ENCODE results near the gene MARCHF2.

MARCHF2 gene

GRCh38 chr19:8412783-8413628 is at the start of gene MARCHF2:
Gene MARCHF2, plus strand, starts transcription at chr19:8413305. Its CDS starts 8,536 bp downstream, at chr19:8421841.
- TF ChIP-seq, protein P1, sequence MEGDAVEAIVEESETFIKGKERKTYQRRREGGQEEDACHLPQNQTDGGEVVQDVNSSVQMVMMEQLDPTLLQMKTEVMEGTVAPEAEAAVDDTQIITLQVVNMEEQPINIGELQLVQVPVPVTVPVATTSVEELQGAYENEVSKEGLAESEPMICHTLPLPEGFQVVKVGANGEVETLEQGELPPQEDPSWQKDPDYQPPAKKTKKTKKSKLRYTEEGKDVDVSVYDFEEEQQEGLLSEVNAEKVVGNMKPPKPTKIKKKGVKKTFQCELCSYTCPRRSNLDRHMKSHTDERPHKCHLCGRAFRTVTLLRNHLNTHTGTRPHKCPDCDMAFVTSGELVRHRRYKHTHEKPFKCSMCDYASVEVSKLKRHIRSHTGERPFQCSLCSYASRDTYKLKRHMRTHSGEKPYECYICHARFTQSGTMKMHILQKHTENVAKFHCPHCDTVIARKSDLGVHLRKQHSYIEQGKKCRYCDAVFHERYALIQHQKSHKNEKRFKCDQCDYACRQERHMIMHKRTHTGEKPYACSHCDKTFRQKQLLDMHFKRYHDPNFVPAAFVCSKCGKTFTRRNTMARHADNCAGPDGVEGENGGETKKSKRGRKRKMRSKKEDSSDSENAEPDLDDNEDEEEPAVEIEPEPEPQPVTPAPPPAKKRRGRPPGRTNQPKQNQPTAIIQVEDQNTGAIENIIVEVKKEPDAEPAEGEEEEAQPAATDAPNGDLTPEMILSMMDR (conservative IDR thresholded peaks at IDR 0.05; ENCODE audit: low read depth, low read length) = peak; percentile 45
- Histone ChIP-seq H3K4me2 (peak within 1 kb of the TSS; percentile 95), H3K79me2 (ENCODE audit: insufficient read depth, low read depth) (no peaks in the 10 kb centered on the region), H2AFZ (ENCODE audit: low read depth) (peak within 1 kb of the TSS; percentile 90), H3K27ac (no peak within 1 kb of the TSS), H3K36me3 (ENCODE audit: insufficient read depth) (no peaks in the 10 kb centered on the region), H3K9ac (peak within 1 kb of the TSS; percentile 46; the same call in 1 of the 2 replicates), H3K4me1 (ENCODE audit: low read depth, poor library complexity, severe bottlenecking) (peaks cover 6% of the 10 kb centered on the region), H3K27me3 (ENCODE audit: insufficient read depth, low read depth) (no peaks in the 10 kb centered on the region), H4K20me1 (ENCODE audit: insufficient read depth) (no peaks in the 10 kb centered on the region), H3K4me3 (IDR thresholded peaks at IDR 0.05; ENCODE audit: insufficient read depth, low read depth, low read length) (no peak within 1 kb of the TSS)

DNA sequence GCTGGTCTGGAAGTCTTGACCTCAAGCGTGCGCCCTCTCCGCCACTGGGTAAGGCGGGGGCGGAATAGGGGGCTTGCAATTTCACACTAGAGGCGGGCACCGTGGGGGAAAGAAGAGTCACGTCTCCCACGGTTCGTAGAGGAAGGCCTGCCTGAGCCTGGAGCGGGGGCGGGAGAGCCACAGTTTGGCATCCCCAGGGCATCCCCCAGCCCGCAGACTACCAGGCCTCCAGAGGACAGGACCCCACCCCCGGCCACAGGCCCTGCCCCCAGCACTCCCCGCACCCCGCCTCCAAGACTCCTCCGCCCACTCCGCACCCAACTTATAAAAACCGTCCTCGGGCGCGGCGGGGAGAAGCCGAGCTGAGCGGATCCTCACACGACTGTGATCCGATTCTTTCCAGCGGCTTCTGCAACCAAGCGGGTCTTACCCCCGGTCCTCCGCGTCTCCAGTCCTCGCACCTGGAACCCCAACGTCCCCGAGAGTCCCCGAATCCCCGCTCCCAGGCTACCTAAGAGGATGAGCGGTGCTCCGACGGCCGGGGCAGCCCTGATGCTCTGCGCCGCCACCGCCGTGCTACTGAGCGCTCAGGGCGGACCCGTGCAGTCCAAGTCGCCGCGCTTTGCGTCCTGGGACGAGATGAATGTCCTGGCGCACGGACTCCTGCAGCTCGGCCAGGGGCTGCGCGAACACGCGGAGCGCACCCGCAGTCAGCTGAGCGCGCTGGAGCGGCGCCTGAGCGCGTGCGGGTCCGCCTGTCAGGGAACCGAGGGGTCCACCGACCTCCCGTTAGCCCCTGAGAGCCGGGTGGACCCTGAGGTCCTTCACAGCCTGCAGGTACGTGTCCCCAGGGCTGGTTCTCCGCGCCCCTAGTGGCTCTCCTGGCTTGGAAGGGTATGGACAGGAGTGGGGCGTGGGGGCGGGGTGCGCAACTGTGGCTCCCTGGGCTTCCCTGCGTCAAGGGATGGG is 49.0 kb upstream of the MARCHF2 start, which contains the start of gene ANGPTL4:
Gene ANGPTL4, plus strand, starts transcription at position 353 of the 969 bp plus-strand sequence. Its CDS starts 167 bp downstream, at position 520.
- no peak within 1 kb of the TSS for H3K4me2 ChIP-seq

GRCh38 chr19:8366121-8366581 is 47.0 kb upstream of the MARCHF2 start:
- Histone ChIP-seq H3K27me3 (ENCODE audit: insufficient read depth, low read depth) (no peaks in the 10 kb centered on the region), H3K4me2 (no peak overlapping the region), H3K79me2 (ENCODE audit: insufficient read depth, low read depth) (no peaks in the 10 kb centered on the region), H4K20me1 (ENCODE audit: insufficient read depth) (no peaks in the 10 kb centered on the region), H3K4me3 (IDR thresholded peaks at IDR 0.05; ENCODE audit: insufficient read depth, low read depth, low read length) (no peak overlapping the region), H3K9ac (no peak overlapping the region), H3K27ac (no peak overlapping the region), H3K36me3 (ENCODE audit: insufficient read depth) (no peaks in the 10 kb centered on the region), H3K4me1 (ENCODE audit: low read depth, poor library complexity, severe bottlenecking) (peaks cover 7% of the 10 kb centered on the region), H2AFZ (ENCODE audit: low read depth) (no peak overlapping the region)
- TF ChIP-seq, protein P1 (conservative IDR thresholded peaks at IDR 0.05; ENCODE audit: low read depth, low read length) = no peak

More for the DNA sequence above, 49.0 kb upstream of the MARCHF2 start, which contains the start of gene ANGPTL4:
- Histone ChIP-seq H3K79me2 (ENCODE audit: insufficient read depth, low read depth) (no peaks in the 10 kb centered on the region), H3K27ac (no peak within 1 kb of the TSS), H3K9ac (no peak within 1 kb of the TSS), H3K27me3 (ENCODE audit: insufficient read depth, low read depth) (no peaks in the 10 kb centered on the region), H2AFZ (ENCODE audit: low read depth) (no peak within 1 kb of the TSS), H4K20me1 (ENCODE audit: insufficient read depth) (no peaks in the 10 kb centered on the region), H3K4me1 (ENCODE audit: low read depth, poor library complexity, severe bottlenecking) (peaks cover 7% of the 10 kb centered on the region), H3K36me3 (ENCODE audit: insufficient read depth) (no peaks in the 10 kb centered on the region), H3K4me3 (IDR thresholded peaks at IDR 0.05; ENCODE audit: insufficient read depth, low read depth, low read length) (no peak within 1 kb of the TSS)
- TF ChIP-seq, protein P1 (conservative IDR thresholded peaks at IDR 0.05; ENCODE audit: low read depth, low read length) = no peak

DNA sequence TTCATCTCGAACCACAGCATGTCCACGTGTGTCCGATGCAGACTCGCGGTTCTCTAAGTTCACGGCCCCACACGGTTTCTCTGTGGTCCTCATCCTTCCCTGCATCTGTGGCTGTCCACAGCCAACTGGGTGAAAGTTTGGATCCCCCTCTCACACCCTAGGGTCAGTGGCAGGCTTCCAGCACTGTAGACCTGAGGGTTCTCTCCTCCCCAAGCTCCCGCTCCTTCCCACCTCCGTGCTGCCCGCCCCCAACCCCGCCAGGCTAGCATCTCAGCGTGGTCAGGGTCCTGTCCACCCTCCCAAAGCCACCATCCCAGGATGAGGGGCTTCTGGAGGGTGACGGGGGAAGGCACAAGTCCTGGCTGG is 46.2 kb upstream of the MARCHF2 start:
- TF ChIP-seq, protein P1 (conservative IDR thresholded peaks at IDR 0.05; ENCODE audit: low read depth, low read length) = no peak
- H3K27me3 ChIP-seq (ENCODE audit: insufficient read depth, low read depth) = no peaks in the 10 kb centered on the region
- H3K4me2 ChIP-seq = no peak overlapping the region
- no peak overlapping the region for H3K4me3 ChIP-seq (IDR thresholded peaks at IDR 0.05; ENCODE audit: insufficient read depth, low read depth, low read length)
- no peaks in the 10 kb centered on the region for H4K20me1 ChIP-seq (ENCODE audit: insufficient read depth)
- H3K4me1 ChIP-seq (ENCODE audit: low read depth, poor library complexity, severe bottlenecking) = peaks cover 3% of the 10 kb centered on the region
- H3K27ac ChIP-seq = no peak overlapping the region
- no peak overlapping the region for H2AFZ ChIP-seq (ENCODE audit: low read depth)
- no peak overlapping the region for H3K9ac ChIP-seq
- no peaks in the 10 kb centered on the region for H3K79me2 ChIP-seq (ENCODE audit: insufficient read depth, low read depth)
- no peaks in the 10 kb centered on the region for H3K36me3 ChIP-seq (ENCODE audit: insufficient read depth)

Measured in KMS-11 (cell line).